Ovary (tissue), 9 donors: ENCODE measurements around the gene KNCN. TPM values are rescaled to one million over a fixed set of nuclear protein-coding genes. Genes with fewer than 3 reads are reported as not detected.

Experiments used
- DNase-seq, 5 donors: peaks; one replicate each; pipeline ENCODE4 v3.0.0-alpha.2; 2019 to 2020
- H3K27ac ChIP-seq, 2 donors: fragments of 200-600 bp; one replicate each; pipeline versions ENCODE4 v1.5.1 to v1.8.0; 2019 to 2022
- H3K27me3 ChIP-seq: fragments of 200-600 bp; one replicate; pipeline ENCODE4 v1.8.0; 2022
- H3K36me3 ChIP-seq: fragments of 200-600 bp; sonication (generic); one replicate; pipeline ENCODE4 v1.5.1; 2019
- H3K4me1 ChIP-seq: one replicate; pipeline ENCODE4 v1.8.1; 2013; ENCODE audit warnings: mild to moderate bottlenecking, moderate library complexity; ENCODE audit not compliant: insufficient read depth
- H3K4me3 ChIP-seq: fragments of 200-600 bp; sonication (generic); one replicate; pipeline ENCODE4 v1.5.1; 2017
- H3K9me3 ChIP-seq, 2 donors: fragments of 200-600 bp in 1 of 2; sonication (generic) in 1 of 2; one replicate each; pipeline versions ENCODE4 v1.5.1 to v1.8.1; 2013 to 2019; ENCODE audit warnings: mild to moderate bottlenecking in 1 of 2, moderate library complexity in 1 of 2
- CTCF ChIP-seq, 3 donors: fragments of 450-650 bp in 2 of 3; fragments of 200-600 bp in 1 of 3; IDR thresholded peaks; one replicate each; pipeline versions ENCODE4 v1.5.1 to v1.8.0; 2016 to 2022; ENCODE audit warnings: antibody characterized with exemption in 3 of 3, mild to moderate bottlenecking in 1 of 3
- EP300 ChIP-seq: sonication (generic); formaldehyde crosslinking; IDR thresholded peaks from one replicate; pipeline ENCODE4 v1.6.1; 2017; ENCODE audit warnings: antibody characterized with exemption
- POLR2A ChIP-seq: fragments of 450-650 bp; IDR thresholded peaks from one replicate; pipeline ENCODE4 v1.6.1; 2017; ENCODE audit warnings: antibody characterized with exemption, mild to moderate bottlenecking, moderate library complexity
- WGBS, 3 donors: extraction: QIAGEN DNeasy Blood & Tissue Kit in 1 of 3; methylation state at CpG; one replicate each; pipeline versions ENCODE4 v1.1.5 to v1.1.7; 2013 to 2017; 5-methylcytosine and 5-hydroxymethylcytosine counted together
- intact Hi-C, 4 donors: fragments of 100-400 bp; cut with DNase I; formaldehyde crosslinking; loops; one replicate each; pipeline versions ENCODE4 v1.11.0 to v1.15.1; 2022 to 2023
- polyA plus RNA-seq, 2 donors: library from polyadenylated mRNA; stranded (reverse); fragments of 200-250 nt in 1 of 2; fragments of 350-450 nt in 1 of 2; fragmentation: Illumina TruSeq in 1 of 2; extraction: RNeasy Lipid Tissue Mini Kit (QIAGEN cat#74804) in 1 of 2; gene quantifications; one replicate each; pipeline ENCODE4 v1.2.3, GENCODE V29; 2013 to 2014
- total RNA-seq, 7 donors: library from RNA; depleted of rRNA in 2 of 7; stranded (reverse); fragments of >200 nt in 2 of 7; fragmentation: NEBNext Ultra II Directional in 3 of 7; extraction: Animal tissue kit (Norgen Biotek cat#: 25700) in 3 of 7; gene quantifications; one replicate each; pipeline versions ENCODE4 v1.1.0 to v1.2.4, GENCODE V29; 2016 to 2023
- donor health status: DM: no; HTN: no; CAD: no; lungs with moderate emphysema.
- donor health status: DM: no; HTN: no; CAD: no.
- donor health status: Bipolar disorder and iron deficiency.
- donor health status: DM: yes; HTN: yes; CAD: no.
- donor health status: DM: no; HTN: no; CAD: no.
- donor health status: DM: yes; HTN: yes; CAD: no.

The KNCN gene
- total and polyA plus RNA-seq, 9 donors = 0.08 TPM; not detected in 8

GRCh38 chr1:46533179-46533864, 18.1 kb downstream of the KNCN start:
- intact Hi-C loops = loop anchor here (5.0 to 10.0 kb wide), 4 partner anchors 56 to 191 kb away; no protein-coding TSS in a partner anchor
- Histone ChIP-seq H3K9me3 (no peaks in the 10 kb centered on the region), H3K36me3 (no peaks in the 10 kb centered on the region), H3K27me3 (no peaks in the 10 kb centered on the region), H3K27ac (peak overlapping the region; percentile 58 to 72), H3K4me3 (peak overlapping the region; percentile 33), H3K4me1 (no peaks in the 10 kb centered on the region)
- peak in 4 of 5 donors; percentile 33 to 63 (median 52) for DNase-seq
- TF ChIP-seq CTCF (IDR thresholded peaks at IDR 0.05) = no peak
- TF ChIP-seq POLR2A = no peak
- TF ChIP-seq EP300 = no peak
- 4 to 8% (median 8%) methylated on average over 36 to 71 of the region's 71 CpGs for WGBS, 3 donors

DNA sequence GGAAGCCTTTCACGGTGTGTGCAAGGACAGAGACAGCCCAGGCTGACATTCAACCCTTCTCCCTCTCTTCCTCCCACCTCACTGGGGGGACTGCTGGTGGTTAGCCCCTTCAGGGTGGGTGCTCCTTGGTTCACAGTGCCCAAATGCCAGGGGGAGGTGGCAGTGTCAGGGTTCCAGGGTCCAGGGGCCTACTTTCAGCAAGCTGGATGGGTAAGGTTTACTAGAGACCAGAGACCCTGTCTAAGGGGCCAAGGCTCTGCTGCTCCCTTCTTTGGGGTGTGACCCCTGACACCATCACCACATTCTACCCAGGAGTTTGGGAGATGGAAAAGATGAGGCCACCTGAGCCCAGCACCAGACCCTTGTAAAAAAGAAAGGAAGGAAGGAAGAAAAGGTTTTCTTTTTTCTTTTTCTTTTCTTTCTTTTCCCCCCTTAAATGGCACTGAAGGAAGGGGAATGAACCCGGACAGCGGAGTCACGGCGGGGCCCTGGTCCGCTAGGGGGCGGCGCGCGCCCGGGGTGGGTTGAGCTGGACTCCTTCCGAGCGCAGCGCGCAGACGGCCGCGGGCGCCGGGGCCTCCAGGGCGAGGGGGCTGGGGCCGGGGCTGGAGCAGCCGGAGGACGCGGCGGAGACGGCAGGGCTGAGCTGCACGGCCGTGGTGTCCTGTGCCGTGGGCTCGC, 18.8 kb downstream of the KNCN start:
- intact Hi-C loops = loop anchor here (5.0 to 10.0 kb wide), 4 partner anchors 55 to 192 kb away; no protein-coding TSS in a partner anchor
- Histone ChIP-seq H3K9me3 (no peaks in the 10 kb centered on the region), H3K4me1 (no peaks in the 10 kb centered on the region), H3K27ac (peak overlapping the region; percentile 58 to 72), H3K27me3 (no peaks in the 10 kb centered on the region), H3K36me3 (no peaks in the 10 kb centered on the region), H3K4me3 (peak overlapping the region; percentile 33)
- DNase-seq = peak; percentile 54 to 85 (median 74)
- peak; percentile 36 to 61 (median 50) for TF ChIP-seq CTCF (IDR thresholded peaks at IDR 0.05)
- no peak for TF ChIP-seq POLR2A
- WGBS, 3 donors = 2 to 3% (median 2%) methylated on average over 20 to 31 of the region's 31 CpGs

GRCh38 chr1:46532095-46532494, 19.4 kb downstream of the KNCN start:
- no peaks in the 10 kb centered on the region for H3K36me3 ChIP-seq
- WGBS, 3 donors = 51 to 65% (median 64%) methylated on average over 3 of the region's 3 CpGs
- H3K27ac ChIP-seq = no peak overlapping the region
- TF ChIP-seq EP300 (no peak), POLR2A (no peak), CTCF (IDR thresholded peaks at IDR 0.05) (no peak)
- H3K4me1 ChIP-seq = no peaks in the 10 kb centered on the region
- DNase-seq = no peak
- intact Hi-C loops = loop anchor here (5.0 to 10.0 kb wide), 4 partner anchors 55 to 193 kb away; no protein-coding TSS in a partner anchor
- no peak overlapping the region for H3K4me3 ChIP-seq
- H3K27me3 ChIP-seq = no peaks in the 10 kb centered on the region
- no peaks in the 10 kb centered on the region for H3K9me3 ChIP-seq

DNA sequence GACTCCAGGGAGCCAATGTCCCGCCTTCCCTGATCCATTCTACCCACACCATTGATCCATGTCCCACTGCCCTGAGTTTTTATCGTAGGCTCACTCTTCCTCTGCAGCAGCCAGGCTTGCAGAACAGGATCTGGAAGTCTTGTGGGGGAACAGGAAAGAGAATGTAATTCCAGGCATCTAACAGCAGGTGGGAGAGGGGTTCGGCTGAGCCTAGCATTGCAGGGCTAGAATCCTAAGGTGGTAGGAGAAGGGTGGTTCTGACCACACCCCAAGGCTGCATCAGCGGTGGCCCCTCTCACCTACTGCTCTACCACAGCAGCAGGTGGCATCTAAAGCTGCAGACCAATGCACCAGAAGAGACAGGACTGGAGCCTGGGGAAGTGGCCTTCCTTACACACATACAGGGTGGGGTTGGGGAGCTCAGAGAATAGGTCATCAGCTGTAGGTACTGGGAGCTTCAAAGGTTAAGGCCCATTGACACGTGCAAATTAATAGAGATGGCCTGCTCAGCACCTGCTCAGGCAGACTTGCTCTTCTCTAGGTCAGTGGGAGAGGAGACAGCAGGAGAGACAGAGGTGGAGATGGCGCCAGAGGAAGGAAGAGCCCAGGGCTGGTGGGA, 20.5 kb downstream of the KNCN start:
- H3K9me3 ChIP-seq = no peaks in the 10 kb centered on the region
- H3K36me3 ChIP-seq = no peaks in the 10 kb centered on the region
- H3K4me3 ChIP-seq = no peak overlapping the region
- intact Hi-C loops = loop anchor here (5.0 to 10.0 kb wide), 4 partner anchors 54 to 194 kb away; no protein-coding TSS in a partner anchor
- no peak for DNase-seq
- 49 to 50% (median 49%) methylated on average over 6 of the region's 6 CpGs for whole genome bisulfite sequencing, 3 donors
- no peak for TF ChIP-seq POLR2A
- no peak overlapping the region for H3K27ac ChIP-seq
- H3K4me1 ChIP-seq = no peaks in the 10 kb centered on the region
- no peaks in the 10 kb centered on the region for H3K27me3 ChIP-seq
